ENCODE measurements around the gene NFASC. TPM values are rescaled to one million over a fixed set of nuclear protein-coding genes. Genes with fewer than 3 reads are reported as not detected.

NFASC gene
- polyA plus RNA-seq, 3 donors: 0.08 TPM; not detected in 2

GRCh38 chr1:204920511-204920910, 49.8 kb downstream of the NFASC start:
- no peaks in the 10 kb centered on the region for H3K9me3 ChIP-seq (replicated peaks in 1 of 2; ENCODE audit: control insufficient read depth in 1 of 2, insufficient read depth in 1 of 2, low read length in 2 of 2)
- H2AFZ ChIP-seq (ENCODE audit: insufficient read depth, low read depth, low read length, poor library complexity, severe bottlenecking): no peak overlapping the region
- peaks cover 0 to 1% (median 0%) of the 10 kb centered on the region in 7 donors for H3K9me3 Mint-ChIP-seq
- no peak overlapping the region for H3K4me3 ChIP-seq (replicated peaks in 1 of 3; ENCODE audit: low read depth in 2 of 3, low read length in 3 of 3)
- H3K9ac ChIP-seq (ENCODE audit: insufficient read depth, low read length, poor library complexity, severe bottlenecking): no peak overlapping the region
- no peaks in the 10 kb centered on the region for H3K79me2 ChIP-seq (ENCODE audit: insufficient read depth, low read length)
- H4K20me1 ChIP-seq (ENCODE audit: insufficient read depth, low read length): no peaks in the 10 kb centered on the region
- no peak overlapping the region for H3K27ac ChIP-seq (ENCODE audit: low read depth in 1 of 2, low read length in 2 of 2)
- no peak overlapping the region for H3K4me3 Mint-ChIP-seq
- H3K4me2 ChIP-seq (replicated peaks; ENCODE audit: extremely low read depth, low read length, poor library complexity, severe bottlenecking): no peak overlapping the region
- H3K36me3 Mint-ChIP-seq: no peaks in the 10 kb centered on the region
- H3K4me1 Mint-ChIP-seq: no peaks in the 10 kb centered on the region
- intact Hi-C loops (cut with micrococcal nuclease): no loop called here
- WGBS (ENCODE audit: insufficient coverage): 40% methylated on average over 1 of the region's 3 CpGs
- peaks cover 10 to 23% (median 19%) of the 10 kb centered on the region in 3 donors for H3K27me3 Mint-ChIP-seq (ENCODE audit: low read depth in 3 of 3)
- H3K36me3 ChIP-seq (replicated peaks in 1 of 2; ENCODE audit: control insufficient read depth in 1 of 2, insufficient read depth in 2 of 2, low read length in 2 of 2): no peaks in the 10 kb centered on the region
- peaks cover 0 to 3% of the 10 kb centered on the region in 2 donors for H3K27me3 ChIP-seq (ENCODE audit: control insufficient read depth in 2 of 2, insufficient read depth in 2 of 2, low read length in 2 of 2)
- H3K4me1 ChIP-seq (ENCODE audit: control insufficient read depth in 1 of 2, insufficient read depth in 2 of 2, low read length in 2 of 2): no peaks in the 10 kb centered on the region
- H3K27ac Mint-ChIP-seq: no peak overlapping the region
- TF ChIP-seq, protein P1, sequence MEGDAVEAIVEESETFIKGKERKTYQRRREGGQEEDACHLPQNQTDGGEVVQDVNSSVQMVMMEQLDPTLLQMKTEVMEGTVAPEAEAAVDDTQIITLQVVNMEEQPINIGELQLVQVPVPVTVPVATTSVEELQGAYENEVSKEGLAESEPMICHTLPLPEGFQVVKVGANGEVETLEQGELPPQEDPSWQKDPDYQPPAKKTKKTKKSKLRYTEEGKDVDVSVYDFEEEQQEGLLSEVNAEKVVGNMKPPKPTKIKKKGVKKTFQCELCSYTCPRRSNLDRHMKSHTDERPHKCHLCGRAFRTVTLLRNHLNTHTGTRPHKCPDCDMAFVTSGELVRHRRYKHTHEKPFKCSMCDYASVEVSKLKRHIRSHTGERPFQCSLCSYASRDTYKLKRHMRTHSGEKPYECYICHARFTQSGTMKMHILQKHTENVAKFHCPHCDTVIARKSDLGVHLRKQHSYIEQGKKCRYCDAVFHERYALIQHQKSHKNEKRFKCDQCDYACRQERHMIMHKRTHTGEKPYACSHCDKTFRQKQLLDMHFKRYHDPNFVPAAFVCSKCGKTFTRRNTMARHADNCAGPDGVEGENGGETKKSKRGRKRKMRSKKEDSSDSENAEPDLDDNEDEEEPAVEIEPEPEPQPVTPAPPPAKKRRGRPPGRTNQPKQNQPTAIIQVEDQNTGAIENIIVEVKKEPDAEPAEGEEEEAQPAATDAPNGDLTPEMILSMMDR (IDR thresholded peaks at IDR 0.05): no peak
- no peak for DNase-seq

DNA sequence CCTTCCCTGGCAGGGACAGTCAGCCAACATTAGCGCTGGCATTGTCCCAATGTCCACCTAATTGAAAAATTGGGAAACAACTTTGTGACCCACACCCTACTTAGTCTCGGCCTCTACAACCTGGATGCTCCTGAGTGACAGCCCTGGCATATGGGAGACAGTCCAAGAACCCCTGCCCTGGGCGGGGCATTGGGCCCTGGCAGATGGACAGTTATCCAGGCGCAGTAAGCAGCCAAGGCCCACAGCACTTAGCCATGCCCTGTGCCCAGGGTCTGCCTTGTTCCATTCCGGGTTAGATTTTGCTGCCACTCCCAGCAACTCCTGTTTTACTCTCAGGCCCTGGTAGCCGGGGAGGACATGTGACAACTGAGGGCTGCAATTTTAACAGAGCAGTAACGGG, 50.3 kb downstream of the NFASC start:
- H3K4me1 Mint-ChIP-seq: no peaks in the 10 kb centered on the region
- Histone ChIP-seq H4K20me1 (ENCODE audit: insufficient read depth, low read length) (no peaks in the 10 kb centered on the region), H3K27ac (ENCODE audit: low read depth in 1 of 2, low read length in 2 of 2) (no peak overlapping the region), H3K9me3 (replicated peaks in 1 of 2; ENCODE audit: control insufficient read depth in 1 of 2, insufficient read depth in 1 of 2, low read length in 2 of 2) (no peaks in the 10 kb centered on the region), H3K9ac (ENCODE audit: insufficient read depth, low read length, poor library complexity, severe bottlenecking) (no peak overlapping the region), H3K4me1 (ENCODE audit: control insufficient read depth in 1 of 2, insufficient read depth in 2 of 2, low read length in 2 of 2) (no peaks in the 10 kb centered on the region), H3K79me2 (ENCODE audit: insufficient read depth, low read length) (no peaks in the 10 kb centered on the region), H3K4me3 (replicated peaks in 1 of 3; ENCODE audit: low read depth in 2 of 3, low read length in 3 of 3) (no peak overlapping the region), H3K27me3 (ENCODE audit: control insufficient read depth in 2 of 2, insufficient read depth in 2 of 2, low read length in 2 of 2) (peaks cover 0 to 3% of the 10 kb centered on the region in 2 donors), H3K36me3 (replicated peaks in 1 of 2; ENCODE audit: control insufficient read depth in 1 of 2, insufficient read depth in 2 of 2, low read length in 2 of 2) (no peaks in the 10 kb centered on the region), H3K4me2 (replicated peaks; ENCODE audit: extremely low read depth, low read length, poor library complexity, severe bottlenecking) (no peak overlapping the region), H2AFZ (ENCODE audit: insufficient read depth, low read depth, low read length, poor library complexity, severe bottlenecking) (no peak overlapping the region)
- no peak overlapping the region for H3K27ac Mint-ChIP-seq
- TF ChIP-seq, protein P1 (IDR thresholded peaks at IDR 0.05): no peak
- no peaks in the 10 kb centered on the region for H3K36me3 Mint-ChIP-seq
- intact Hi-C loops (cut with micrococcal nuclease): no loop called here
- WGBS (ENCODE audit: insufficient coverage): 98% methylated on average over 7 of the region's 7 CpGs
- H3K27me3 Mint-ChIP-seq (ENCODE audit: low read depth in 3 of 3): peaks cover 10 to 25% (median 19%) of the 10 kb centered on the region in 3 donors
- no peak for DNase-seq
- H3K4me3 Mint-ChIP-seq: no peak overlapping the region
- H3K9me3 Mint-ChIP-seq: peaks cover 0 to 1% (median 0%) of the 10 kb centered on the region in 7 donors

Measured in CD14-positive monocyte (primary cell).